GM19328 (cell line): ENCODE data around the gene MAPK8IP1.
A peak's percentile ranks its signal among the peaks of the same experiment; 100 is the strongest.
"Not testable (repeated sequence)": the region's sequence is repeated elsewhere in the genome, so short reads cannot be mapped to it uniquely, and the experiment has no call there.

Experiments
- ATAC-seq: cut with Tn5 transposase; IDR thresholded peaks from one replicate; pipeline ENCODE4 v1.9.1; 2021; ENCODE audit warnings: mild to moderate bottlenecking, moderate library complexity; ENCODE audit not compliant: unreplicated experiment

MAPK8IP1 gene

DNA sequence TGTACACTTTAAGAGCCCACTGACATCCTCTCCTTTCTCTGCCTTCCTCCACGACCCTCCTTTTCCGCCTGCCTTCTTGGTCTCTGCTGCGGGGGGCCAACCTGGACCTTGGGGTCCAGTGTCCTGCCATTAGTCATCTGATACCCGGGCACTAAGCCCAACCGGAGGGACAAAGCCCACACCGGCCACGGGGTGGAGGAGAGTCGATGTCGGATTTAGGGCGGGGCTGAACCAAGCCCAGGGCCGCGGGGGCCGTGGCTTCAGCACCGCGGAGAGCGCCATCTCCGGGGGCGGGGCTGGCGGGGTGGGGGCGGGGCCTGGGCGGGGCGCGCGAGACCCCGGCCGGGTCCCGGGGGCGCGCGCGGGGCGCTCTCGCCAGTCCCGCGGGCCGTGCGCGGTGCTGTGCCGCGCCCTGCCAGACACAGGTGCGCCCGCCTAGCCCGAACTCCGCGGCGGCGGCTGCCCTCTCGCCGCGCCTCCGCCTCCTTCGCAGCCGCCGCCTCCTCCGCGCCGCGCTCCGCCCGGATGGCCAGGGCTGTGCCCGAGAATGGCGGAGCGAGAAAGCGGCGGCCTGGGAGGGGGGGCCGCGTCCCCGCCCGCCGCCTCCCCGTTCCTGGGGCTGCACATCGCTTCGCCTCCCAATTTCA, at the start of gene MAPK8IP1:
TSS of gene MAPK8IP1 (plus strand) at position 378 of the 647 bp plus-strand sequence. CDS start at position 548, 170 bp downstream.
- ATAC-seq: peak; percentile 66

DNA sequence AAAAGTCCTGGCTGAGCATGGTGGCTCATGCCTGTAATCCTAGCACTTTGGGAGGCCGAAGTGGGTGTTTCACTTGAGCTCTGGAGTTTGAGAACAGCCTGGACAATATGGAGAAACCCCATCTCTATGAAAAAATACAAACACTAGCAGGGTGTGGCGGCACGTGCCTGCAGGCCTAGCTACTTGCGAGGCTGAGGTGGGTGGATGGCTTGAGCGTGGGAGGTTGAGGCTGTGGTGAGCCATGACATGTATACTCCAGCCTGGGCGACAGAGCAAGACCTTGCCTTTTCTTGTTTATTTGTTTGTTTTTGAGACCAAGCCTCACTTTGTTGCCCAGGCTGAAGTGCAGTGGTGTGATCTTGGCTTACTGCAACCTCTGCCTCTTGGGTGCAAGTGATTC, 46.2 kb upstream of the MAPK8IP1 start:
- no peak for ATAC-seq

DNA sequence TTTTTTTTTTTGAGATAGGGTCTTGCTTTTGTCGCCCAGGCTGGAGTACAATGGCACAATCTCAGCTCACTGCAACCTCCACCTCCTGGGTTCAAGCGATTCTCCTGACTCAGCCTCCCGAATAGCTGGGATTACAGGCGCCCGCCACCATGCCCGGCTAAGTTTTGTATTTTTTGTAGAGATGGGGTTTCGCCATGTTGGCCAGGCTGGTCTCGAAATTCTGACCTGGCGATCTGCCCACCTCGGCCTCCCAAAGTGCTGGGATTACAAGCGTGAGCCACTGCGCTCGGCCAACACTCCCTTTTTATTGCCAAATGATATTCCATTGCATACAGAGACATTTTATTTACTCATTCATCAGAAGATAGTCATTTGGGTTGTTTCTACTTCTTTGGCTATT, 45.2 kb upstream of the MAPK8IP1 start:
- not testable (repeated sequence) for ATAC-seq

DNA sequence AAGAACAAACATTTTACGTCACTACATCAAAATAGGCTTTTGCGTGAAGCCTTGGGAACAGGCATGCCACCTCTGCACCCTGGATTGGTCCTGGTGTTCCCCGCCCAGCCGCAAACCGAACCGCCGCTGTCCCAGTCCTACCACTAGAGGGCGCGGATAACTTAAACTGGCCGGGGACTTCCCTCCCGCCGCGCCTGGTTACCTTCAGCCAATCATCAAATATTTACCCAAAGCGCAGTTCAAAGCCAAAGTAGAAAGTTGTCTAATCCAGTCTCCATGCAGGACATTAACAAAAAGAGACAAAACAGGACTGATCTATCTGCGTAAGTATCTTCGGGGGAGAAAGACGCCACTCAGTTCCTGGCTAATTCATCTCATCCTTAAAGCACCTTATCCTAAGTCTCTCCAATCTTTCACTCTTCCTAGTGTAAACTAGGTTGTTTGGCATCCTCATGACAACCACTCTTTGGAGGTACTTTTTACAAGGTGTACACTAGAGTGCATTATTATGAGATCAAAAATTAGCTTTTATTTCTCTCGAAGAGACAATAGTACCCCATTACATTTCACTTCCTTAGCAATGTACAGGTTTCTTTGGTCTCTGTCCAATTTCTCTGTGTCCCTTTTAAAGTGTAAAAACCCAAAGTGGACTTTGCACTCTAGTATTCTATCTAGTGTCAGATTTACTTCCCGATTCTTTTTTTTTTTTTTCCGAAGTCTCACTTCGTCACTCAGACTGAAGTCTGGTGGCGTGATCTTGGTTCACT, 42.1 kb upstream of the MAPK8IP1 start:
- ATAC-seq: no peak

DNA sequence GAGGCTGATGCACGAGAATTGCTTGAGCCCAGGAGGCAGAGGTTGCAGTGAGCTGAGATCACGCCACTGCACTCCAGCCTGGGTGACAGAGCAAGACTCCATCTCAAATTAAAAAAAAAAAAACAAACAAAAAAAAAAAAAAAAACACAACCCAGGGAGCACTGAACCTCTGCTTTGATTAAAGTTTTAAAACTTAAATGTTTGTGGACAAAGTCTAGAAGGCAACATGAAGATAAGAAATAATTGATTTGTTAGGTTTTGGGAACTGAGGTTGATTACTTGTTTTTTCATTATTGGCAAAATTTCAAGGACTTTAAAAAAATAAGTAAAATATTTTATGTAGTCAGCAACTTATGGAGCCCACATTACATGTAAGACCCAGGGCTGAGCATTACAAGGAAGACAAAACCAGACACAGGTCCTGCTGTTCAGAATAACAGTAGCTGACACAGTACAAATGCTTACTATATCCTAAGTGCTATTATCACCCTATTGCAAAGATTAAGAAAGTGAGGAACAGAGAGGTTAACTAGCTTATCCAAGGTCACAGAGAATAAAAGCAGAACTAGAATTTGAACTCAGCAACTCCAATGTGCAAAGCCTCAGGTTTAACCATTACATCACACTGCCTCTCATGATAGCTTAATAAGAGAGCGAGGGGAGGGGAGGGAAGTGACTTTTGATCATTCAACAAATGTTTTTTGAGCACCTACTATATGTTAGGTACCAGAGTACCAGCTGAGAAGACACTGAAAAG, 40.5 kb upstream of the MAPK8IP1 start:
- no peak for ATAC-seq

DNA sequence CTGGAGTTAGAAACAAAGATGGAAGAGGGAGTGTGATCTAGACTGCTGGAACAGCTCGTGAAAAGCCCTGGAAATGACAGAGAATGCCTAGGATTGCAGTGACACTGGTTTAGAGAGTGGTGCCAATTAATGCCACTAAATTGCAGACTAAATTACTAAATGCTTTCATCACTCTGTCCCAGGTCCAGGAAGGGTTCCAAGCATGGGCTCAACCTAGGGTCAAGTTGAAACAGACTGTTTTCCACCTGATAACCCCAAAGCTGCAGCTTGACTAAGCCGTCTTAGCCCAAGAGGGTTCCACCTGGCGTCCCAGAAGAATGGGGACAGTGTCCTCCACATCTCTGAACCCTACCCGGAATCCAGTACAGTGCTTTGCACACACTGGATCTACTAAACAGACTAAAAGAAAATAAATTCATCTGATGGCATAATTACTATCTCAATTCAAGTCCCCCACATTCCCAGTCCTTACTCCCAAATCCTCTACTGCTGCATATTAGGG, 39.2 kb upstream of the MAPK8IP1 start:
- no peak for ATAC-seq

DNA sequence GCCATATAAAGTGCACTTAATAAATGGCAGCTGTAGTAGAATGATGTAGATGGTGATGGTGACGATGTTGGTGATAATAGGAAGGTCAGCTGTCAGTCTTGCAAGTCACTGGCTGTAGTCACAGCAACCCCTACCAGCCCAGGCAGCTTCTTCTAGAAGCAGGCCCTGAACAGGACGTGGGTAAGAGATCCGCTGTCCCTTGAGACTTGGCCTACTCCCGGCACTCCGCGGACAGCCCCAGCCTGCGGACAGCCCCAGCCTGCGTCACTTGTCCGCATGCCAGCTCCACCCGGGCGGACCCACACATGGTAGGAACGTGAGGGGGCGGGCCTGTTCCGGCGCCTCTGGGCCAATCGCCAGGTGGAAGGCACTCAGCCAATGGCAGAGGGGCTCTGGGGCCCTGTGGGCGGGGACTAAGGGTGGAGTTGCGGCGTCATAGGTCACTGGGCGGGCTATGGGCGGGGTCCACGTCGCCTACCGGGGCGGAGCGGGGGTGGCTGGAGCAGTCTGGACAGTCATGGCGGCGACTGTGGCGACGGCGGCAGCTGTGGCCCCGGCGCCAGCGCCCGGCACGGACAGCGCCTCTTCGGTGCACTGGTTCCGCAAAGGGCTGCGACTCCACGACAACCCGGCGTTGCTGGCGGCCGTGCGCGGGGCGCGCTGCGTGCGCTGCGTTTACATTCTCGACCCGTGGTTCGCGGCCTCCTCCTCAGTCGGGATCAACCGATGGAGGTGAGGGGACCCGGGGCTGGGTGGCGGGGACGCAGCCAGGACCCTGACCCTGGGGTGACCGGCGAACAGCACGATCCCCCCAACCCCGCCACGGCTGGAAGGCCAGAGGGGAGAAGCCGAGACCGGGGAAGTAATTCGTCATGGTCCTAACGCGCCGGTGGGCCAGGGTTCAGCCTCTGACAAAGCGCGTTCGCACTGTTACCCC, 38.2 kb upstream of the MAPK8IP1 start, which contains the start of gene CRY2:
TSS of gene CRY2 (plus strand) at position 502 of the 937 bp plus-strand sequence. CDS start at position 518, 16 bp downstream.
- peak; percentile 92 for ATAC-seq

DNA sequence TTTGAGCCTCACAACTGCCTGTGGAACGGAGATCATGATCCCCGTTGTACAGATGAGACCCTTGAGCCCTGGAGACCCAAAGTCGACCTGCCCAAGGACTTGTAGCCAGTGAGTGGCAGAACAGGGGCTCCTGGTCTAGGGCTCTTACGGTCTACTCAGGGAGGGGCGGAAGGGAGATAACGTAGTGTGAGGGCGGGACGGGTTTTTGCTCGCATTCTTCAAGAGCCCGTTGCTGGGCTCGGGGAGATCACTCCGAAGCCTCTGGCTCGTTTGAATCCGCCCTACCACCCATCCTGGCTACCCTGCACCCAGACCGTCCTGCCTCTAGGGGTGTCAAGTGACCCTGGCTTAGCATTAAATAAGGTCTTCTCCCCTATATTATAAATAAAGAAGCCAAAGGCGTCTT, 37.5 kb upstream of the MAPK8IP1 start:
- ATAC-seq: peak; percentile 6

DNA sequence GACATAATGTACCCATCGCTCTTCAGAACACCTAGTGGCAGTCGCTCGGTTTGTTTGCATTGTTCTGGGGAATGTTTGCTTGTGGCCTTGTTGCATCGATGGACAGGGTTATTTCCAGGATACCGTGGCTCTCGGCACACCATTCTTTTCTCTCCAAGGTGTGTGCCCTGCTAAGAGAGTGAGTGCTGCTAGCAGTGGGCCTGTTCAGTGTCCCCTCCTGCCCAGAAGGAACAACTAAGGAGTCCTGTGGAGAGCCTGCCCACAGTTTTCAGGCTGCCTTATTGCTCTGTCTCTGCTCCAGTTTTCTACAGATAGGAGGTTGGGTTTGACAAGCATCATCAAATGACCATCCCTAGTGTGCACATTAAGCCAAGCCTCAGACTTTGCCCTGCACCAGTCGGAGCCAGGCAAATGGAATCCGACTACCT, 36.8 kb upstream of the MAPK8IP1 start:
- no peak for ATAC-seq

DNA sequence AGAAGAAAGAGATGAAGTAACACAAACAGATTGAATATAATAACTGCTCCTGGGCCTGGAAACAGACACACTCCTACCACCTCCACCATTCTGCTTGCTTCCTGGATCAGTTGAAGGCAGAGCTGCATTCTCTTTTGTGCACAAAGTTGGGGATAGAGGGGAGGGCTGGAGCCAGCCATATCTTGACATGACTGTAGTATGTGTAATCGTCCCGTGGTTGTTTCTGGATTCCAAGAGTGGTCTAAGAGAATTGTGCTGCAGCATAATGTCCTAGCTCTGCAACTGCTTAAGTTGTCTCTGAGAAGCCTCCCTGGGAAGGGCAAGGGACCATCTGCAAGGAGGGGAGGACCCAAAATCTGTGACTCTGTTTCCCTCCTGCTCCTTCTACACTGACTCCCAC, 35.0 kb upstream of the MAPK8IP1 start:
- no peak for ATAC-seq

DNA sequence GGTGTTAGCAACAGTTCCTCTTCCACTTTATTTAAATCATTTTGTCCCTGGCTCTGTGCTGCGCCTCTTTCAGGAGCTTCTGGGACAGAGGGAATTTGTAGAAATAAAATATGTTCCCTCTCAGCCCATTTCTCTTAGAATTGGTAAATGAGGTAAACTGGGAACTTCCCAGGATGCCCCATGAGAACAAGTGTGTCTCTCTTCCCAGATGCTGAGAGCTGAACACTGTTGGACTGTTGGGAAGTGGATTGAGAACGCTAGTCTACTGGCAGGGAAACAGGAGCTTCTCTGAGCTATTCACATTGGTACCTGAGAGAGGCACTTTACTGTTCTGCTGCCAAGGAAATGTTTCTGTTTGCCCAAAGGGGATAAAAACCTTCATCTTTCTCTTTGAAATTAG, 34.2 kb upstream of the MAPK8IP1 start:
- no peak for ATAC-seq

DNA sequence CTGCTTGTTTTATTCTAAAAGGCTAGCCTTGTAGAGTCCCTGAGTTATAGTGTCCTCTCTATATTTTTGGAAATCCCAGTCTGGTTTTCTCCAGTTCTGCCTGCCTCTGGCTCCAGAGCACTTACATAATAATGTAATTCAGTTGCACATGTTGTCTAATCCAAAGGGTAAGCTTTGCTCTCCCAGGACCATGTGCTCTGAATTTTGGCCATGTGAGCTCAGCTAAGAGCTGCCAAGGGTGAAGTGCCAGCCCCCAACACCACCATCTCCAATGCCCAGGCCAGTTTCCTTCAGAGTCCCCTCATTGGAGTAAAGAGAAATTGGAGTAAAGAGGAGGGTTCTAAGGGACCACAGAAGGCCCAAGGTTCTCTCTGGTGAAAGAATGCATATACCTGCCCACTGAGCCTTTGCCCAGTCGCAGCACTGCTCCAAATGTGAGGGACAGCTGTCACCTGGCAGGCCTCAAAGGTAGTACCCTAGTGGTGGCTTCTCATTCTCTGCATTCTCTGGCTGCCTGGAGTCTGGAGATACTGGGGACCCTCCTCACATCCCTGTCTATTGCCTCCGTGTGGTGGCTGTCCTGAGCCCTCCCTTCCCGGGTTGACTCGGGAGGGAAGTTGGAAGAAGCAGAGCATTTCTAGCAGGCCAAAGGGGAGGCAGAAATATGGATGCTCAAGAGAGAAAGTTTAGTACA, 33.3 kb upstream of the MAPK8IP1 start:
- no peak for ATAC-seq

DNA sequence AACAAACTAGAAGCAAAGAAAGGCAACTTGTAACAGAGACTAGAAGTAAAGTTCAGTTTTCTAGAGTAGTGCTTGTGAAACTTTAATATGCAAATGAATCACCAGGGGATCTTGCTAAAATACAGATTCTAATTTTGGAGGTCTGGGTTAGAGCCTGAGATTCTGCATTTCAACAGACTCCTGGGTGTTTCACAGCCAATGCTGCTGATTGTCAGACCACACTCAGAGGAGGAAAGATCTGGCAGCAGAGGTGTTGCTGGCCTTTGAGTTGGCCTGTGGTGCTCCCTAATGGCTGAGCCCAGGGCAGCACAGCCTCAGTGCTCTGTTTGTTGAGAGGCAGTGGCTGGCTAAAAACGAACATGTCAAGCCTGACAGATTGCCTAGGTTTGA, 32.7 kb upstream of the MAPK8IP1 start:
- ATAC-seq: peak; percentile 44

DNA sequence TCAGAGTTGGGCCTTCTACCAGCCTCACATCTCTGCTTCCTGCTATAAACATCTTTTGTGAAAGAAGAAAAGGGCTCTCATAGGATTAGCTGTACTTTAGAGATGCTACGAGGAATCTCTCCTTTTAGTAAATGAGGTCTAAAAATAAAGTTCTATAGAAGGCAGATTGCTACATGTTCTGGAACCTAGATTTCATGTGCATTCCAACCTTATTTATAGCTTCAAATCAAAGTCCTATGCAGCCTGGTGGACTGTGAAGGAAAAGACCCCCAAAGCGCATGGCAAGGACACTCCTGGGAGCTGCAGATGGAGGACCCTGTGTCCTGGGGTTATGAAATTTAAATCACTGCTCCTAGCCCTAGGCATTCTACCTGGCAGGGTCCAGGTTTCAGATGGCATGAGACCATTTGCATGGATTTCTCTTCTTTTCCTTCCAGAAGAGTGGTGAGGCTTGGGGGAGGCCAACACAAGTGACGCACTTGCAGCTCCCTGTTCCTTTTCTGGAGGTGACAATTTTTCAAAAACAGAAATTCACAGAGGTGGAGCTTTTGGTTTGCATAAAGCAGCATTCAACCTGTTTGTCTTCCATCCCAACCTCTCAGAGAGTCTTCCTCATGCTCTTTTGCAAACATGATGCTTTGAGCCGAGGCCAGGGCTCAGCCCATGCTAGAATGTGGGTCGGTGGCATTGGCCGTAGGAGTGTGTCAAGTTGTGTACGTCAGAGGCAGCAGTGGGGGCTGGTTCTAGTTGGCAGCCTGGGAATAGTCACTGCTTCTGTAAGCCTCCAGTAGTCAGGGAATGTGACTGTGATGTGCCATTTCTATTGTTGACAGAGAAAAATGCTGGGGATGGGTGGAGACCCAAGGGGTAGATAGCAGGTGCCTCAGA, 31.9 kb upstream of the MAPK8IP1 start:
- ATAC-seq: no peak

DNA sequence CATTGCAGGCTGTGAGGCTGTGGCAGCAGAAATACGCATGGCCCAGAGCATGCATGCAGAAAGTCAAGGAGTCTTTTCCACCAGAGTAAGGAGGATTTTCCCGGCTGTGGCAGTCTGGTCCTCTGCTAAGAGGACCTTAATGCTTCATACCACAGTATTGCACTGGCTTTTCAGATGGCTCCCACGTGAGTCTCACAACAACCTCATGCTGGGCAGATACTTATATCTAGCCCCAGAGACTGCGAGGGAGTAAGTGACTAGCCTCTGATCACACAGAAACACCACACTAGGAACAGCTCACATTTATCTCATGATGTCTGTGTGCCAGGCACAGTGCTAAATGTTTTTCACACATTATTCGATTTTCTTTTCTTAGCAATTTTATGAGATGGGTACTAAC, 30.1 kb upstream of the MAPK8IP1 start:
- ATAC-seq: no peak

DNA sequence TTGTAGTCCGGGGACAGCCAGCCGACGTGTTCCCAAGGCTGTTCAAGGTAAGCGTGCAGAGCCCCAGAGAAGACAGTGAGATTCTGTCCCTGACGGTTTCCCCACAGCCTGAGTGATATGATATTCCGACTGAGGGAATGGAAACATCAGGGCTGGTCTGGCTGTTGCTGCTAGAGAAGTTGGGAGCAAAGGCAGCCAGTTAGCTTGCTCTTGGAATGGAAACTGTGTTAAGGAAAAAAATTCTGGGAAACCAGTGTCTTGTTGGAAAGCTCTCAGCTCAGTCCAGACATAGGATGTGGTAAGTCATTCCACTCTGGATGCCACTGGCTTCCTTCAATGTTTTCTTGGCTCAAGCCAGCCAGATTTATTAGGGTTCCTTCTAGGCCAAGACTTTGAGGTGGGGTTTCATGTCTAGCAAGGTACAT, 29.4 kb upstream of the MAPK8IP1 start:
- ATAC-seq: no peak

DNA sequence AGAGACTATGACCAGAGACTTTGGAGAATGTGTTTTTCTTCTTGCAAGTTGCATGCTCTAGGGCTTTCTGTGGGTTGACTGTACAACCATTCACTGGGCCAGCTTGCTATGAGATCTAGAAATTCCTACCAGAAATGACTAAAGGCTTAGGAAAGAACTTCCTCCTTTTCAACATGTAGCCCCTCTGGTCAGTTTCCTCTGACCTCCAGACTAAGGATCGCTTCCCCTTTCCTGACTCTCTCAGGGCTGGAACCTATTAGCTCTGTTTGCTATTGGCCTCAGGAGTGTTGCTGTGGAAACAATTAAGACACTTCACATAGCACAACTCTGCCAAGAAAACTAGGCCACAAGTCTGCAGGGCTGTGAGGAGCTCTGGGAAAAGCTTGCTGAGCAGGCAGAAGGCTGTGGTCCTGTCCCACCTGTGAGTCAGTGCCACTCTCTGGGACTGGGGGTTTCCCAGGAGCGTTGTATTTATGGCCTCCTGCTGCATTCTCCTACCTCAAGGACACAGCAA, 27.4 kb upstream of the MAPK8IP1 start:
- no peak for ATAC-seq

DNA sequence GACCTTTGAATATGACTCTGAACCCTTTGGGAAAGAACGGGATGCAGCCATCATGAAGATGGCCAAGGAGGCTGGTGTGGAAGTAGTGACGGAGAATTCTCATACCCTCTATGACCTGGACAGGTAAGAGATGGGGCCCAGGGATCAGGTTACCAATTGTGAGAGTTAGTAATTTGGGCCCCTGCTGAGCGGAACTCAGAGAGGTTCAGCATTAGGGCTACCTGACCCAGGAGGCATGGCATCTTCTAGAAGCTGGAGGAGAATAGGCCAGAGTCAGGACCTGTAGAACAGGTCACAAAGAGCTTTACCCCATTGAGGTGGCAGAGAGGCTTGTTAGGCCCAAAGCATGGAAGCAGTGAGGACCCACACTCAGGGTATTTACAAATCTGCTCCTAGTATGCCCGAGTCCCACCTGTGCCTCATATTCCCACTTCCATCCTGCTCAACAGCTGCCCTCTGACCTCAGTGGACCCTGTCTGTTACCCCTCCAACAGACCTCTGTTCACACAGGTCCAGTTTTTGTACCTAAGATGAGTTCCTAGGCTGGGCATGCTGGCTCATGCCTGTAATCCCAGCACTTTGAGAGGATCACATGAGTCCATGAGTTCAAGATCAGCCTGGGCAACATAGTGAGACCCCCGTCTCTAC, 26.6 kb upstream of the MAPK8IP1 start:
- no peak for ATAC-seq
